ENCODE measurements around the gene ADAMTS19.
A peak's percentile ranks its signal among the peaks of the same experiment; 100 is the strongest.
"Not testable (repeated sequence)": the region's sequence is repeated elsewhere in the genome, so short reads cannot be mapped to it uniquely, and the experiment has no call there.

Gene ADAMTS19

GRCh38 chr5:129481161-129481560, 21.1 kb downstream of the ADAMTS19 start:
- no peak for DNase-seq

GRCh38 chr5:129496421-129496820, 36.3 kb downstream of the ADAMTS19 start:
- DNase-seq, result no peak

- no peak for DNase-seq
Observed at GRCh38 chr5:129496864-129497595, 36.9 kb downstream of the ADAMTS19 start.

DNA sequence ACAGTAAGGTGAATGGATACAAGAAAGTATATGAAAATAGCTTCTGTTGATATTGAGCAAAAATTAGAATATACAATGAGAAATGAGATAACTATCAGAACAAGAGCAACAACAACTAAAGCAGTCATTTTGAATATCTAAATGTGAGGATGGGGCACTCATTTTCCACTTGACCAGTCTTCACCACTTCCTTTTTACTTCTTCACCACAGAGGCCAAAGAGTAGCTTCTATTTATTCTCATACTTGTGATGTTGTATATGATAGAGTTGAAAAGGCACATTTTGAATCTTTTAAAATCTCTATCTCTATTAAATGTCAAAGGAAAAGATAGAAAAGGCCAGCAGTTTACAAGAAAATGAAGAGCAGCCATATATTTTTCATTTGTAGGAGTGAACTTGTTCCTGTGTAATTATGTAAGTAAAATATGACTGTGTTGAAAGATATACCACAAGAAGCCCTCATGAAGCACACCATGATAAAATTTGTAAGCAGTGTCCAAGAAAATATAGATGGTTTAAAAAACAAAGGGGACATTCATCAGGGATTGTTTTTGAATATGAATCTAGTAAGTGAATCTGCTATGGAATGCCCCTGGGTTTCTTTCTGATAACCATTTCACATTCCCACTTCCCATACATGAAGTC, 39.2 kb downstream of the ADAMTS19 start:
- no peak for DNase-seq

- no peak for DNase-seq
Observed at GRCh38 chr5:129500101-129500500, 40.0 kb downstream of the ADAMTS19 start.

DNA sequence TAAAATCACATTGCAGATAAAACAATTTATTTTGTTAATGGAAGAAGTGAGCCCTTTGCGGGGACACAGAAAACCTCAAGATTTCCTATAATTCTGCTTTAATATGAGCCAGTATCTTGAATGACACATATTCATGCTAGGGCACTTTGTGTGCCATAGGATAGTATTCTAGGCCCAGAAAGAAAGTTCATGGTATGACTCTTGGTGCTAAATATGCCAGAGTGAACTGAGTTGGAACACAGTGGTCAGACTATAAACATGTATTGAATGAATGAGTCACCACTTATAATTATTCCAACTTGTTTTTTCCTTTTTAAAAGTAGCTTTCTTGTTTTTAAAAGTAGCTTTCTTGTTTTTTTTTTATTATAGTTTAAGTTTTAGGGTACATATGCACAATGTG, 46.0 kb downstream of the ADAMTS19 start:
- no peak for DNase-seq

- no peak for DNase-seq
Observed at GRCh38 chr5:129506950-129507349, 46.9 kb downstream of the ADAMTS19 start.

DNA sequence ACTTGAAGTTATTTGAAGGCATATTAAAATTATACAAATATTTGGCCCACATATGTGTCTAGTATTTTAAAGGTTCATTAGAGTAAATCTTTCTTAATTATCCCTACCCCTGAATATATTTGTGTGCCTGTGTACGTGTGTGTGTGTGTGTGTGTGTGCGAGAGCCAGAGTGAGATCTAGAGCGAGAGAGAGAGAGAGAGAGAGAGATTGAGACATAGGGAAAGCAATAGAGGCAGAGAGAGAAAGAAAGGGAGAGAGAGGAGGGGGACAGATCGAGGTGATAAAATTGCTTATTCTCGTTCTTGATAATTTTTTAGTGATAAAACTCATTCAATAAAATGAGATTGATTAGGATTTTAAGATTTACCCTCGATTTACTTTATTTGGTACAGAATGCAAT, 47.4 kb downstream of the ADAMTS19 start:
- no peak for DNase-seq

GRCh38 chr5:129508606-129509005, 48.5 kb downstream of the ADAMTS19 start:
- DNase-seq, result no peak

- no peak for DNase-seq
Observed at GRCh38 chr5:129509363-129509975, 49.4 kb downstream of the ADAMTS19 start.

- DNase-seq, result no peak
Observed at GRCh38 chr5:129511291-129511690, 51.2 kb downstream of the ADAMTS19 start.

GRCh38 chr5:129541051-129541450, 81.0 kb downstream of the ADAMTS19 start:
- DNase-seq, result no peak

GRCh38 chr5:129541648-129542251, 81.7 kb downstream of the ADAMTS19 start:
- DNase-seq, result peak; percentile 17 to 74

DNA sequence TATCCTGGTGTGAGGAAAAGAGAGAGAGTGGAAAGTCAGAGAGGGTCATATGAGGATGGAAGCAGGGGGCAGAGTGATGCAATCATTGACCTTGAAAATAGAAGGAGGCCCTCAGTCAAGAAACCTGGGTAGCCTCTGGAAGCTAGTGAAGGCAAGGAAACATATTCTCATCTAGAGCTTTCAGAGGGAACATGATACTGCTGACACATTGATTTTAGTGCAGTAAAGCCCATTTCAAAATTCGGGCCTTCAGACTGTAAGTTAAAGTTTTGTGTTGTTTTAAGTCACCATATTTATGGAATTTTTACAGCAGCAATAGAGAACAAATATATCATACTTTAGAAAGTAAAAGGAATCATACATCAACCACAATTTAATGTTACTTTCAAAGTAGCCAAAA, 87.0 kb downstream of the ADAMTS19 start:
- DNase-seq, result no peak

GRCh38 chr5:129554134-129554904, 94.2 kb downstream of the ADAMTS19 start:
- no peak for DNase-seq

- DNase-seq, result no peak
Observed at GRCh38 chr5:129563585-129563984, 103.5 kb downstream of the ADAMTS19 start.

- DNase-seq, result no peak
Observed at GRCh38 chr5:129569295-129569694, 109.2 kb downstream of the ADAMTS19 start.

DNA sequence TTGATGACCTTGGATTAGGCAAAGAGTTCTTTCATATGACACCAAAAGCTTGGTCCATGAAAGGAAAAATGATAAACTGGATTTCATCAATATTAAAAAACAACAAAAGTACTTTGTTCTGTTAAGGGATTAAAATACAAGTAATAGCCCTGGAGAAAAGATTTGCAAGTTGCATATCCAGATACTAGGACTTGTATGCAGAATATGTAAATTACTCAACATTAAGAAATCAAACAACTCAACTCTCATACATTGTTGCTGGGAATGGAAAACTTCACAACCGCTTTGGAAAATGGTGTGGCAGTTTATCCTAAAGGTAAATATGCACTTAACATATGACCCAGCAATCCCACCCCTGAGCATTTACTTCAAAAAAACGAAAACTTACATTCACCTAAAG, 112.0 kb downstream of the ADAMTS19 start:
- no peak for DNase-seq

DNA sequence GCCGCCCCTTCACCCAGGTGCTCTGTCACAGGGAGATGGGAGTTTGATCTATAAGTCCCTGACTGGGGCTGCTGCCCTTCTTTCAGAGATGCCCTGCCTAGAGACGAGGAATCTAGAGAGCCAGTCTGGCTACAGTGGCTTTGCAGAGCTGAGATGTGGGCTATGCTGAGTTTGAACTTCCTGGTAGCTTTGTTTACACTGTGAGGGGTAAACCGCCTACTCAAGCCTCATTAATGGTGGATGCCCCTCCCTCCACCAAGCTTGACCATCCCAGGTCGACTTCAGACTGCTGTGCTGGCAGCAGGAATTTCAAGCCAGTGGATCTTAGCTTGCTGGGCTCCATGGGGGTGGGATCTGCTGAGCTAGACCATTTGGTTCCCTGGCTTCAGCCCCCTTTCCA, 124.4 kb downstream of the ADAMTS19 start:
- DNase-seq, result not testable (repeated sequence)

GRCh38 chr5:129591508-129592160, 131.5 kb downstream of the ADAMTS19 start:
- DNase-seq, result no peak

GRCh38 chr5:129593525-129593924, 133.4 kb downstream of the ADAMTS19 start:
- DNase-seq, result no peak

GRCh38 chr5:129601576-129601975, 141.5 kb downstream of the ADAMTS19 start:
- DNase-seq, result no peak

Data from SW 1271 (cell line).